ENCODE data around the gene SORT1. TPM values are rescaled to one million over a fixed set of nuclear protein-coding genes. Genes with fewer than 3 reads are reported as not detected.

SORT1 gene
- total and polyA plus RNA-seq, 2 of the 4 experiments (the other 2 are of a cell fraction): 15.8 to 16.7 TPM

- ATAC-seq (ENCODE audit: low read depth): no peak
- Histone ChIP-seq H3K56ac (ENCODE audit: extremely low read depth, insufficient read depth, low read length) (no peak overlapping the region), H4K20me1 (ENCODE audit: insufficient read depth, low read length) (no peaks in the 10 kb centered on the region), H3K79me1 (ENCODE audit: low read depth in 1 of 2, low read length in 2 of 2) (no peaks in the 10 kb centered on the region), H3K4me1 (ENCODE audit: control insufficient read depth, insufficient read depth, low read length) (no peaks in the 10 kb centered on the region), H2BK120ac (ENCODE audit: low read depth, low read length) (no peak overlapping the region), H2AK5ac (ENCODE audit: low read depth, low read length) (no peak overlapping the region), H2BK5ac (ENCODE audit: low read depth, low read length, poor library complexity, severe bottlenecking) (no peak overlapping the region), H4K5ac (ENCODE audit: low read depth, low read length) (no peak overlapping the region), H4K8ac (ENCODE audit: low read depth in 2 of 2, low read length in 2 of 2) (no peak overlapping the region), H3K27ac (ENCODE audit: insufficient read depth, low read length) (no peak overlapping the region), H3K14ac (replicated peaks; ENCODE audit: low read depth, low read length) (no peak overlapping the region), H3K9ac (ENCODE audit: low read depth, low read length) (no peak overlapping the region), H3K18ac (ENCODE audit: low read depth, low read length) (no peak overlapping the region), H2AFZ (replicated peaks; ENCODE audit: low read length, poor library complexity) (no peak overlapping the region), H4K91ac (ENCODE audit: insufficient read depth, low read depth, low read length) (no peak overlapping the region), H3K4ac (ENCODE audit: low read depth, low read length) (no peak overlapping the region), H3K23ac (ENCODE audit: low read depth, low read length) (no peak overlapping the region), H2BK15ac (ENCODE audit: low read depth, low read length) (no peak overlapping the region), H3K27me3 (ENCODE audit: control insufficient read depth, insufficient read depth, low read length) (no peaks in the 10 kb centered on the region), H2BK20ac (ENCODE audit: low read depth, low read length) (no peak overlapping the region), H2AK9ac (replicated peaks; ENCODE audit: low read depth, low read length, poor library complexity) (no peak overlapping the region), H3K36me3 (ENCODE audit: control insufficient read depth, insufficient read depth, low read length) (no peaks in the 10 kb centered on the region), H3K9me1 (ENCODE audit: insufficient read depth, low read length) (no peaks in the 10 kb centered on the region; the same call in 1 of the 2 replicates), H3K4me3 (ENCODE audit: insufficient read depth, low read depth, low read length) (no peak overlapping the region), H3K9me3 (ENCODE audit: control insufficient read depth, insufficient read depth, low read length) (no peaks in the 10 kb centered on the region), H3K4me2 (ENCODE audit: low read depth, low read length) (no peak overlapping the region)
- WGBS, 2 experiments (ENCODE audit: extremely low coverage in 2 of 2, insufficient read length in 1 of 2): 73% methylated on average over 3 of the region's 7 CpGs; no CpG with 5 or more reads in 1 of the 2 experiments
- dilution Hi-C loops (cut with HindIII; ENCODE audit: low sequenced_read_pairs, unreplicated experiment): no loop called here
- ChIA-PET POLR2A (ENCODE audit: unreplicated experiment) (no interaction called here), CTCF (interaction anchor here (0.9 kb wide), 1 partner anchor 137 kb away, joined by 3 read pairs; no protein-coding TSS in a partner anchor)
- BruUV-seq (replicated peaks): no TSS peak
- intact Hi-C loops (cut with micrococcal nuclease): loop anchor here (5.0 kb wide), 1 partner anchor 272 kb away; no protein-coding TSS in a partner anchor
- DNase-seq: no peak
- in situ Hi-C loops (cut with MboI; ENCODE audit: low sequenced_read_pairs): loop anchor here (10.0 kb wide), 1 partner anchor 275 kb away; the partner anchor contains the start of gene GPR61
- TF ChIP-seq POLR2A (IDR thresholded peaks at IDR 0.05; ENCODE audit: low read depth, low read length) (no peak), ELK1 (IDR thresholded peaks at IDR 0.05; ENCODE audit: borderline replicate concordance, low read depth, low read length) (no peak), RFX5 (IDR thresholded peaks at IDR 0.05; ENCODE audit: low read depth, low read length) (no peak), BHLHE40 (IDR thresholded peaks at IDR 0.05; ENCODE audit: low read depth, low read length) (no peak), SMC3 (IDR thresholded peaks at IDR 0.05; ENCODE audit: low read depth, low read length) (no peak)
Measured at GRCh38 chr1:109259674-109260557, 137.8 kb downstream of the SORT1 start.

Other genes starting within 250 kb of the SORT1 start
- 348 and 373 TPM in 2 replicates for gene SARS1, start 184.0 kb downstream of the SORT1 start, total RNA-seq (2012; rRNA removed)
- 214 and 231 TPM in 2 replicates for gene SARS1, start 184.0 kb downstream of the SORT1 start, polyA plus RNA-seq (2012; rRNA removed)
- 1.1 and 1.3 TPM in 2 replicates for gene CELSR2, start 148.4 kb downstream of the SORT1 start, total RNA-seq (2012; rRNA removed)
- gene CELSR2, start 148.4 kb downstream of the SORT1 start, polyA plus RNA-seq (2012; rRNA removed): 5.0 and 5.3 TPM in 2 replicates
- gene PSRC1, start 114.8 kb downstream of the SORT1 start, total RNA-seq (2012; rRNA removed): 34.6 and 36.4 TPM in 2 replicates
- 40.3 and 42.1 TPM in 2 replicates for gene PSRC1, start 114.8 kb downstream of the SORT1 start, polyA plus RNA-seq (2012; rRNA removed)
- not detected in 2 replicates for gene MYBPHL, start 90.9 kb downstream of the SORT1 start, total RNA-seq (2012; rRNA removed)
- 0.07 TPM in 1 of 2 replicates, not detected in the other for gene MYBPHL, start 90.9 kb downstream of the SORT1 start, polyA plus RNA-seq (2012; rRNA removed)
- gene PSMA5, start 28.5 kb upstream of the SORT1 start, total RNA-seq (2012; rRNA removed): 75.5 and 83.9 TPM in 2 replicates
- 107 TPM in 2 replicates for gene PSMA5, start 28.5 kb upstream of the SORT1 start, polyA plus RNA-seq (2012; rRNA removed)
- under 0.01 TPM in 2 replicates for gene SYPL2, start 68.6 kb upstream of the SORT1 start, total RNA-seq (2012; rRNA removed)
- gene SYPL2, start 68.6 kb upstream of the SORT1 start, polyA plus RNA-seq (2012; rRNA removed): 0.55 and 0.65 TPM in 2 replicates
- 1.3 and 1.7 TPM in 2 replicates for gene ATXN7L2, start 86.0 kb upstream of the SORT1 start, total RNA-seq (2012; rRNA removed)
- 4.8 and 6.4 TPM in 2 replicates for gene ATXN7L2, start 86.0 kb upstream of the SORT1 start, polyA plus RNA-seq (2012; rRNA removed)
- gene CYB561D1, start 96.2 kb upstream of the SORT1 start, total RNA-seq (2012; rRNA removed): 3.6 and 5.7 TPM in 2 replicates
- gene CYB561D1, start 96.2 kb upstream of the SORT1 start, polyA plus RNA-seq (2012; rRNA removed): 5.6 and 8.1 TPM in 2 replicates
- gene AMIGO1, start 111.8 kb upstream of the SORT1 start, total RNA-seq (2012; rRNA removed): 1.4 and 1.6 TPM in 2 replicates
- gene AMIGO1, start 111.8 kb upstream of the SORT1 start, polyA plus RNA-seq (2012; rRNA removed): 1.5 TPM in 2 replicates
- under 0.01 TPM in 1 of 2 replicates, not detected in the other for gene GPR61, start 142.0 kb upstream of the SORT1 start, total RNA-seq (2012; rRNA removed)
- gene GPR61, start 142.0 kb upstream of the SORT1 start, polyA plus RNA-seq (2012; rRNA removed): not detected in 2 replicates
- gene GNAI3, start 150.7 kb upstream of the SORT1 start, total RNA-seq (2012; rRNA removed): 14.9 and 25.0 TPM in 2 replicates
- 4.8 and 5.9 TPM in 2 replicates for gene GNAI3, start 150.7 kb upstream of the SORT1 start, polyA plus RNA-seq (2012; rRNA removed)
- gene GNAT2, start 221.7 kb upstream of the SORT1 start, total RNA-seq (2012; rRNA removed): 0.28 and 0.36 TPM in 2 replicates
- 0.17 and 0.26 TPM in 2 replicates for gene GNAT2, start 221.7 kb upstream of the SORT1 start, polyA plus RNA-seq (2012; rRNA removed)
- 50.3 and 61.5 TPM in 2 replicates for gene AMPD2, start 221.9 kb upstream of the SORT1 start, total RNA-seq (2012; rRNA removed)
- 103 and 116 TPM in 2 replicates for gene AMPD2, start 221.9 kb upstream of the SORT1 start, polyA plus RNA-seq (2012; rRNA removed)